ENCODE results near the gene SVEP1.

DNA sequence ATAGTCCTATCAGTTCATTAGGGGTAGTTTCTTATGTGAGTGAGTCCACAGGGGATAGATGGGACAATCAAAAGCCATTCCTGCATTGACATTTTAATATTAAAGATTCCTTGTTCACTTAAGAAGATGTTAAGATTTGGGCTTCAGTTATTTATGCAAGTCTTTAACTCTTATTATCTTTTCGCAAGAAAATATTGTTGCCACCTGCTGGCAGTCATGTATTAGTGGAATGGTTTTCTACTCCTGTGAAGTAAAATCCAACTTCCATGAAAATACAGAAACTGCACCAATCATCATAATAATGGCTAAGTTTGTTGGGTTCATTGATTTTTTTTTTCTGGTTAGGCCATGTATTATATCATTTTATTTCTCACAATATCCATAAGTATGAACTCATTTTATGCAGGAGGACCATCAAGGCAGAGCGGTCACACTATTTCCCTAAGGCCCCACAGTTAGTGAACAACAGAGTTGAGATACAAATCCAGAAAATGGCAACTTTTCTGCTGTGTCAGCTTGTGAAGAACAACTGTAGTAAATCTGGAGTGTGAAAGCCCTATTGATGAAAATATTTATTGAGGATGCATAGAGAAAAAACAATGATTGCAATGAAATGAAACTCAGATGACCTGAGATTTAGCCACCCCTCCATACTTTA, 153.4 kb downstream of the SVEP1 start:
- TF ChIP-seq, protein P1, sequence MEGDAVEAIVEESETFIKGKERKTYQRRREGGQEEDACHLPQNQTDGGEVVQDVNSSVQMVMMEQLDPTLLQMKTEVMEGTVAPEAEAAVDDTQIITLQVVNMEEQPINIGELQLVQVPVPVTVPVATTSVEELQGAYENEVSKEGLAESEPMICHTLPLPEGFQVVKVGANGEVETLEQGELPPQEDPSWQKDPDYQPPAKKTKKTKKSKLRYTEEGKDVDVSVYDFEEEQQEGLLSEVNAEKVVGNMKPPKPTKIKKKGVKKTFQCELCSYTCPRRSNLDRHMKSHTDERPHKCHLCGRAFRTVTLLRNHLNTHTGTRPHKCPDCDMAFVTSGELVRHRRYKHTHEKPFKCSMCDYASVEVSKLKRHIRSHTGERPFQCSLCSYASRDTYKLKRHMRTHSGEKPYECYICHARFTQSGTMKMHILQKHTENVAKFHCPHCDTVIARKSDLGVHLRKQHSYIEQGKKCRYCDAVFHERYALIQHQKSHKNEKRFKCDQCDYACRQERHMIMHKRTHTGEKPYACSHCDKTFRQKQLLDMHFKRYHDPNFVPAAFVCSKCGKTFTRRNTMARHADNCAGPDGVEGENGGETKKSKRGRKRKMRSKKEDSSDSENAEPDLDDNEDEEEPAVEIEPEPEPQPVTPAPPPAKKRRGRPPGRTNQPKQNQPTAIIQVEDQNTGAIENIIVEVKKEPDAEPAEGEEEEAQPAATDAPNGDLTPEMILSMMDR (conservative IDR thresholded peaks at IDR 0.05; ENCODE audit: low read depth in 2 of 2): peak in 1 of 2 experiments; percentile 33; a peak in 2 of 4 replicates
- TF ChIP-seq JUNB (IDR thresholded peaks at IDR 0.05; ENCODE audit: unreplicated experiment): no peak
- no peak for TF ChIP-seq POLR2AphosphoS5 (IDR thresholded peaks at IDR 0.05; ENCODE audit: low read depth)
- no peak for TF ChIP-seq EZH2phosphoT487 (IDR thresholded peaks at IDR 0.05; ENCODE audit: unreplicated experiment)
- no peak for TF ChIP-seq NANOG (IDR thresholded peaks at IDR 0.05; ENCODE audit: borderline replicate concordance)
- TF ChIP-seq ETS1 (IDR thresholded peaks at IDR 0.05): no peak
- TF ChIP-seq STAT1 (IDR thresholded peaks at IDR 0.05; ENCODE audit: unreplicated experiment): no peak
- TF ChIP-seq REST (IDR thresholded peaks at IDR 0.05; ENCODE audit: unreplicated experiment): no peak
- no peak for TF ChIP-seq CREB1 (CRISPR knock-in tag; IDR thresholded peaks at IDR 0.05; ENCODE audit: low read depth)
- no peak for TF ChIP-seq EZH2 (IDR thresholded peaks at IDR 0.05; ENCODE audit: low read depth, unreplicated experiment)
- TF ChIP-seq ZNF331 (CRISPR knock-in tag; IDR thresholded peaks at IDR 0.05; ENCODE audit: low read depth): no peak
